ENCODE results near the gene CDK18.

Gene CDK18

DNA sequence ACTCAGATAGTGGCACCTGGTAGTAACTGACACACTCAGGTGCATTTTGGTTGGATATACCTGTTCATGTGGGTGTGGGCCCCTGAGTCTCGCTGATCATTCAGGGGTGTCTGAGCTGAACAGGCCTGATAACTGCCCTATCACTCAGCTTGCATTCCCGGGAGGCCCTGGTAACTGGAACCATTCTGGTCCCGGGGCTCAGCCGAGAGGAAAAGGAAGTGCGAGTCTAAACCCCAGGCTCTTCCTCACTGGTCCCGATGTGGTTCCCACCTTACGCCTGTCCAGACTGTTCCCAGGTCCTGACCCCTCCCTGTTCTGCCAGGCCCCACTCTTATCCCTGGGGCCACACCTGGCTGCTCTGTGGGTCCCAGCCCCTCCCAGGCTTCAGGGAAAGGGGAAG lies 11.7 kb upstream of the CDK18 start:
- POLR2A ChIA-PET, result interaction anchor here (1.6 kb wide), 1 partner anchor 31 kb away, joined by 3 read pairs; no protein-coding TSS in a partner anchor
- no peak overlapping the region for H3K4me3 ChIP-seq (ENCODE audit: low read depth, low read length)
- TF ChIP-seq CTCF (IDR thresholded peaks at IDR 0.05; ENCODE audit: insufficient read depth, low read length, missing control alignments), result no peak
- no peak for DNase-seq (ENCODE audit: low read depth, low spot score)
- CTCF ChIA-PET, result interaction anchor here (0.6 to 21.8 kb wide), 12 partner anchors 9 to 219 kb away, joined by 3 to 709 read pairs (median 5); no protein-coding TSS in a partner anchor

DNA sequence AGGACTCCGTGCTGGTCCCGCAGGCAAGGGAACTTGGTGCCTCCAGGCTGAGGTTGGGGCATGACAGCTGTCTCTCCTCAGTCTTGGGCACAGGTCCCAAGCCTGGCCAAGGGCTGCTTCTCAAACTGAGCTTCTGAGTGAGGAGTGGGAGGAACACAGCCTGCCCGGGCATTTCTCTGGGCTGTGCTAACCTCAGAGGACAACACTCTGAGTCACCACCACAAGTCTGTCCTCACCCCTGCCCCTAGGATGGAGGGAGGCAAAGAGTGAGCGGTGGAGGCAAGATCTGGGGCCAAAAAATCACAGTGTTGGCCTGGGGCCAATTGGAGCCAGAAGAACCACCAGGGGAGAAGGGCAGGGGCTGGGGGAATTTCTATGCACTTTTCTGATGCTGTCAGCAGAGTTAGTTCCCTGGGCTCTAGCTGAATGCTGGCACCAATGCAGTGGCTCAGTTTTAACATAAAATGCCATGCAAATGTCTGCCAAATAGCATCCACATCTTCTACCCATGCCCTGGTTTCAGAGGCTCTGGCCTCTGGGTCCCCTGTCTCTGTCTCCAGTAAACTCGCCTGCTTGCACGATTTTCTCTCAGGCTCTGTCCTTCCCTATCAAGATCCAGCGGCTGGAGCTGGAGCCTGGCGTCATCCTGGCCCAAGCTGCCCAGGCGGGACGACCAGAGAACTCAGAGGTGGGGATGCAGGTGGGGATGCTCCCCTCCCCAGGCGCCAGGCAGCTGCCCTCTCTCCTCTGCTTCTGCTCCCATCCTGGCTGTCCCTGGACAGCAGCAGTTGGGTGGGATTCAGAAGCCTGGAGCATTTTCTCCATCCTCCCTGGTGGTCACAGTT lies 11.0 kb upstream of the CDK18 start:
- ChIA-PET POLR2A (interaction anchor here (1.6 kb wide), 1 partner anchor 31 kb away, joined by 3 read pairs; no protein-coding TSS in a partner anchor), CTCF (interaction anchor here (0.6 to 21.8 kb wide), 13 partner anchors 9 to 220 kb away, joined by 3 to 709 read pairs (median 5); no protein-coding TSS in a partner anchor)
- H3K4me3 ChIP-seq (ENCODE audit: low read depth, low read length), result no peak overlapping the region
- DNase-seq (ENCODE audit: low read depth, low spot score), result no peak
- TF ChIP-seq CTCF (IDR thresholded peaks at IDR 0.05; ENCODE audit: insufficient read depth, low read length, missing control alignments), result no peak

GRCh38 chr1:205494115-205494514 lies 10.4 kb upstream of the CDK18 start:
- ChIA-PET POLR2A (no interaction called here), CTCF (interaction anchor here (1.0 to 21.8 kb wide), 6 partner anchors 8 to 159 kb away, joined by 3 to 709 read pairs (median 18); no protein-coding TSS in a partner anchor)
- no peak overlapping the region for H3K4me3 ChIP-seq (ENCODE audit: low read depth, low read length)
- no peak for TF ChIP-seq CTCF (IDR thresholded peaks at IDR 0.05; ENCODE audit: insufficient read depth, low read length, missing control alignments)
- DNase-seq (ENCODE audit: low read depth, low spot score), result no peak

GRCh38 chr1:205495237-205495823 lies 9.1 kb upstream of the CDK18 start:
- ChIA-PET POLR2A (no interaction called here), CTCF (interaction anchor here (1.0 to 21.8 kb wide), 5 partner anchors 14 to 141 kb away, joined by 3 to 709 read pairs (median 3); no protein-coding TSS in a partner anchor)
- H3K4me3 ChIP-seq (ENCODE audit: low read depth, low read length), result no peak overlapping the region
- no peak for DNase-seq (ENCODE audit: low read depth, low spot score)
- TF ChIP-seq CTCF (IDR thresholded peaks at IDR 0.05; ENCODE audit: insufficient read depth, low read length, missing control alignments), result no peak

DNA sequence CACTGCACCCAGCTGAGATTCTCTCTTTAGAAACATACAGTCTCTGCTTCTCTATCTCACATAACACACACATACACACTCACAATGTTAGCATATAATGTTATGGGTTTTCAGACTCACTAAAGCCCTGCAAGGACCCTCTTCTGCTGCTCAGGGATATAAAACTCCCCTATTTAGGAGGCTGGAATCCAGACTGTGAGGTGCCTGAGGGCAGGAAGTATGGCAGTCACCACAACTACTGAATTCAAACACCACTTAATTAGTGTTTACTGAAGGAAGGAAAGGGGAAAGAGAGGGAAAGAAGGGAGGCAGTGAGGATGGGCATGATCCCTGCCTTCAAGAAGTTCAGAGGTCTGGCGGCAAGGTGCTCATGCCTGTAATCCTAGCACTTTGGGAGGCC lies 7.8 kb upstream of the CDK18 start:
- POLR2A ChIA-PET, result no interaction called here
- no peak for TF ChIP-seq CTCF (IDR thresholded peaks at IDR 0.05; ENCODE audit: insufficient read depth, low read length, missing control alignments)
- CTCF ChIA-PET, result interaction anchor here (8.3 to 21.8 kb wide), 2 partner anchors 10 to 28 kb away, joined by 143 to 709 read pairs; no protein-coding TSS in a partner anchor
- H3K4me3 ChIP-seq (ENCODE audit: low read depth, low read length), result no peak overlapping the region
- no peak for DNase-seq (ENCODE audit: low read depth, low spot score)

DNA sequence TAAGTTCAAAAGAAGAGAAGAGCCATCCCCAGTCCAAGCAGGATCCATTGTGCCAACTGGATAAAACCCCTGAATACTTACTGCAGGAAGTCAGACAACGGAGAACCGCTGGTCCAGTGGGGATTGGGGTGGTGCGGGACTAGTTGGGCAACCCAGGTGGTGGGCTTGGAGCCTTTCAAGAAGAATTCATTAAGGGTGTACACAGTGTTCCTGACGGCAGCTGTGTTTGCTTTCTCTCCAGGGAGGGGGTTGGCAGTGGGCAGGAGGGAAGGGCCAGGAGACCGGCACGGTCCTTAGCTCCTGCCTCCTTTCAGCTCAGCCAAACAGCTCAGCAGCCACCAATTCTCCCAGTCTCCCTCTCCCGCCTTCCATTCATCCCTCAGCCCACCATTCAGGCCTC lies 7.1 kb upstream of the CDK18 start:
- CTCF ChIA-PET, result interaction anchor here (1.1 to 21.8 kb wide), 3 partner anchors 11 to 143 kb away, joined by 3 to 709 read pairs (median 143); no protein-coding TSS in a partner anchor
- DNase-seq (ENCODE audit: low read depth, low spot score), result no peak
- POLR2A ChIA-PET, result no interaction called here
- H3K4me3 ChIP-seq (ENCODE audit: low read depth, low read length), result no peak overlapping the region
- TF ChIP-seq CTCF (IDR thresholded peaks at IDR 0.05; ENCODE audit: insufficient read depth, low read length, missing control alignments), result no peak
